Central memory CD8-positive, alpha-beta T cell (primary cell): Measurements from ENCODE around the gene RMP24.
"Not testable (repeated sequence)": the region's sequence is repeated elsewhere in the genome, so short reads cannot be mapped to it uniquely, and the experiment has no call there.

Experiments used
- ATAC-seq: fragments of 150-1000 bp; cut with Tn5 transposase; replicated peaks from 2 replicates; pipeline ENCODE4 v1.10.0; 2022; ENCODE audit warnings: mild to moderate bottlenecking, moderate FRiP score, moderate number of reproducible peaks; ENCODE audit not compliant: poor library complexity, severe bottlenecking; ENCODE audit errors: extremely low read depth
- DNase-seq, 2 donors: peaks; one replicate each; pipeline ENCODE4 v3.0.0; 2021; ENCODE audit warnings: low spot score in 2 of 2
- H3K27ac Mint-ChIP-seq: one replicate; pipeline ENCODE4 v1.8.0; 2022; ENCODE audit warnings: low read depth, mild to moderate bottlenecking, moderate library complexity, mixed read lengths
- H3K27me3 Mint-ChIP-seq: one replicate; pipeline ENCODE4 v1.8.0; 2022; ENCODE audit warnings: mixed read lengths
- H3K36me3 Mint-ChIP-seq: one replicate; pipeline ENCODE4 v1.8.0; 2022; ENCODE audit warnings: mild to moderate bottlenecking, moderate library complexity, mixed read lengths; ENCODE audit not compliant: insufficient read depth
- H3K4me1 Mint-ChIP-seq: one replicate; pipeline ENCODE4 v1.8.0; 2022; ENCODE audit warnings: mixed read lengths
- H3K4me3 Mint-ChIP-seq: one replicate; pipeline ENCODE4 v1.8.0; 2022; ENCODE audit warnings: mild to moderate bottlenecking, moderate library complexity, mixed read lengths
- H3K9me3 Mint-ChIP-seq: one replicate; pipeline ENCODE4 v1.8.0; 2022; ENCODE audit warnings: mixed read lengths

RMP24 gene

GRCh38 chr18:35942661-35943060, 29.8 kb upstream of the RMP24 start:
- H3K27ac Mint-ChIP-seq = no peak overlapping the region
- H3K9me3 Mint-ChIP-seq = no peaks in the 10 kb centered on the region
- ATAC-seq = no peak
- H3K4me3 Mint-ChIP-seq = no peak overlapping the region
- H3K4me1 Mint-ChIP-seq = no peaks in the 10 kb centered on the region
- H3K36me3 Mint-ChIP-seq = peaks cover 2% of the 10 kb centered on the region
- H3K27me3 Mint-ChIP-seq = peaks cover 11% of the 10 kb centered on the region
- DNase-seq = no peak

DNA sequence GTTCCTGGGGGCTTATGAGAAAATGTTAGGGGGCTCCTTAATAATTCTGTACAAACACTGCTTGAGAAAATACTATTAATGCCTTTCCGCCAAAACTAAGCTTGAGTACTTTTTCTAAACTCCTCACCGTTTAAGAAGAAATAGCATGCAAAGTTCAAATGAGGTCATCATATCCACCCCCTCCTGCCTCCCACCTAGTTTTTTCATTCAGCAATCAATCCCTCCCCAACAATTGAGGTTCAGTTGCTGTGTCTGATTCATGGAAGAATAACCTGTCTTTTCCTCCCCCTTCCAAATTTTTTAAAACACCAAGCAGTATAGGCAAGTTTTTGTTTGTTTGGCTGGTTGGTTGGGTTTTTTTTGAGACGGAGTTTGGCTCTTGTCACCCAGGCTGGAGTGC, 24.4 kb upstream of the RMP24 start:
- ATAC-seq (no peak), DNase-seq (no peak)
- Mint-ChIP-seq H3K27me3 (peaks cover 40% of the 10 kb centered on the region), H3K9me3 (no peaks in the 10 kb centered on the region), H3K4me1 (peaks cover 6% of the 10 kb centered on the region), H3K4me3 (no peak overlapping the region), H3K36me3 (peaks cover 2% of the 10 kb centered on the region), H3K27ac (no peak overlapping the region)

- H3K4me3 Mint-ChIP-seq = no peak overlapping the region
- no peak overlapping the region for H3K27ac Mint-ChIP-seq
- H3K4me1 Mint-ChIP-seq = peaks cover 6% of the 10 kb centered on the region
These were observed 23.4 kb upstream of the RMP24 start for GRCh38 chr18:35949090-35949489.

DNA sequence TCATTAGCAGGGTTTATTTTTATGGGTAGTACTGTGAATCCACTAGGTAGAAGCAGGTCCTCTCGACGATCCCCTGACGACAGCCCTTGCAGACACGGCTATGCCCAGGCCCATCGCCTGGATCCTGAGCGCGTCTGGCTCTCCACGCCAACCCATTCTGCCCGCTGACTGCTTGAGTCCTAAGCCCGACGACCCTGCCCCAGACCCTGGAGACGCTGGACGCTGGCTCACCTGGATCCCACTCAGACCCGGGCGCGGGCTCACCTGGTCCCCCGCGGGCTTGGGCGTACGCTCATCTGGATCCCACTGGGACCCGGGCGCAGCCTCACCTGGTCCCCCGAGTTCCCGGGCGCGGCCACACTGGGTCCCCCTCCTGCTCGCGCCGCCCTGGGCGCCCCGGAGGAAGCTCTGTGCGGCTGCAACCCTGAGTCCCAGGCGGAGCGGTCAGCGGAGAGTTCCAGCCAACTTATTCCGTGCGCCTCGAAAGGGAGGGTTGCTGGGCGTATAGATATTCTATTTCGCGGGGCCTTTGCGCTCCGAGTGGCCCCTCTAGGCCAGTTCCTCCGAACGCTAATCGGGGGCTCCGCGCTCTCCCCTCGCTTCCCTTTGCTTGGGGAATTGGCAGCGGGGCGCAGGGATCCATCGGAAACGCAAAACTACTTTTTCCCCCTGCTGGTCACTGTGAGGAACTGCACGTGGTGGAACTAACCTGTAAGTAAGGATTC, 22.4 kb upstream of the RMP24 start:
- H3K9me3 Mint-ChIP-seq = no peaks in the 10 kb centered on the region
- ATAC-seq (peak; percentile 54), DNase-seq (peak; percentile 20 to 25)
- no peak overlapping the region for H3K27ac Mint-ChIP-seq
- peak overlapping the region; percentile 79 for H3K4me3 Mint-ChIP-seq
- H3K27me3 Mint-ChIP-seq = peaks cover 55% of the 10 kb centered on the region
- H3K36me3 Mint-ChIP-seq = peaks cover 2% of the 10 kb centered on the region
- peaks cover 6% of the 10 kb centered on the region for H3K4me1 Mint-ChIP-seq

More at GRCh38 chr18:35949090-35949489, 23.4 kb upstream of the RMP24 start:
- peaks cover 2% of the 10 kb centered on the region for H3K36me3 Mint-ChIP-seq
- H3K27me3 Mint-ChIP-seq = peaks cover 50% of the 10 kb centered on the region
- DNase-seq = no peak
- H3K9me3 Mint-ChIP-seq = no peaks in the 10 kb centered on the region
- no peak for ATAC-seq

GRCh38 chr18:35950628-35950982, 21.9 kb upstream of the RMP24 start:
- no peak overlapping the region for H3K27ac Mint-ChIP-seq

DNA sequence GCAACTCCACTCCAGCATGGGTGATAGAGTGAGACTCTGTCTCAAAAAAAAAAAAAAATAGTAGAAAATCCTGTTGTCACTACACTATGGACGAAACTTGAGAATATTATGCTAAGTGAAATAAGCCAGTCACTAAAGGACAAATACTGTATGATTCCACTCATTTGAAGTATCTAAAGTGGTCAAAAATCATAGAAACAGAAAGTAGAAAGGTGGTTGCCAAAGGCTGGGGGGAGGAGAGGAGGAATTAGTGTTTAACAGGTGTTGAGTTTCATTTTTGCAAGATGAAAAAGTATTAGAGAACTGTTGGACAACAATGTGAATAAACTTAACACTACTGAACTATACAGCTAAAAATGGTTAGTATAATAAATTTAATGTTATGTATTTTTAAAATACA, 18.8 kb upstream of the RMP24 start:
- H3K4me1 Mint-ChIP-seq = peaks cover 6% of the 10 kb centered on the region
- no peak overlapping the region for H3K4me3 Mint-ChIP-seq
- H3K36me3 Mint-ChIP-seq = no peaks in the 10 kb centered on the region
- no peak overlapping the region for H3K27ac Mint-ChIP-seq
- no peak for DNase-seq
- no peak for ATAC-seq
- H3K9me3 Mint-ChIP-seq = no peaks in the 10 kb centered on the region
- H3K27me3 Mint-ChIP-seq = peaks cover 92% of the 10 kb centered on the region

More at GRCh38 chr18:35950628-35950982, 21.9 kb upstream of the RMP24 start:
- H3K27me3 Mint-ChIP-seq = peaks cover 61% of the 10 kb centered on the region
- ATAC-seq = no peak
- H3K4me3 Mint-ChIP-seq = peak overlapping the region; percentile 79
- H3K9me3 Mint-ChIP-seq = no peaks in the 10 kb centered on the region
- DNase-seq = no peak
- peaks cover 6% of the 10 kb centered on the region for H3K4me1 Mint-ChIP-seq
- H3K36me3 Mint-ChIP-seq = no peaks in the 10 kb centered on the region

GRCh38 chr18:35956226-35956625, 16.3 kb upstream of the RMP24 start:
- DNase-seq = no peak
- H3K4me3 Mint-ChIP-seq = no peak overlapping the region
- no peak for ATAC-seq
- H3K4me1 Mint-ChIP-seq = no peaks in the 10 kb centered on the region
- H3K27ac Mint-ChIP-seq = no peak overlapping the region
- peaks cover 84% of the 10 kb centered on the region for H3K27me3 Mint-ChIP-seq
- no peaks in the 10 kb centered on the region for H3K9me3 Mint-ChIP-seq
- no peaks in the 10 kb centered on the region for H3K36me3 Mint-ChIP-seq

- no peaks in the 10 kb centered on the region for H3K9me3 Mint-ChIP-seq
- H3K36me3 Mint-ChIP-seq = no peaks in the 10 kb centered on the region
- H3K4me3 Mint-ChIP-seq = no peak overlapping the region
- DNase-seq (no peak), ATAC-seq (no peak)
- H3K27me3 Mint-ChIP-seq = peaks cover 27% of the 10 kb centered on the region
- H3K27ac Mint-ChIP-seq = no peak overlapping the region
- no peaks in the 10 kb centered on the region for H3K4me1 Mint-ChIP-seq
These were observed 10.2 kb upstream of the RMP24 start for GRCh38 chr18:35962320-35962719.

DNA sequence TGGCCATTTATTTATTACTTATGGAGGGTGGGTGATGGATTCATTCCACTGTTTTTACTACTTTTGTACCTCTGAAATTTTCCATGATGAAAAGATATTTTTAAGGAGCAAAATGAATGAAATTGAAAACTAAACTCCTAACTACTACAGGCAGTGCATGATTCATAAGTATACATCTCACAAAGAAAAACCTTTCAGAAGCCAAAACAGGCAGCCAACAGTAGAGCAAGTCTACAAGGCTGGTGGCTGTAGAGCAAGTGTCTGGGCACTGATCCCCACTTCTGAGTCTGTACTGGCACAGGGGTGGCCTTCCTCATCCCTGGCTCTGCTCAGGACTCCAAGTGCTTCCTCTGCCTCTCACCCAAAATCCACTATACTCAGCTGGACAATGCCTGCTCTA, 8.2 kb upstream of the RMP24 start:
- DNase-seq (no peak), ATAC-seq (no peak)
- peaks cover 7% of the 10 kb centered on the region for H3K27me3 Mint-ChIP-seq
- H3K9me3 Mint-ChIP-seq = no peaks in the 10 kb centered on the region
- H3K36me3 Mint-ChIP-seq = no peaks in the 10 kb centered on the region
- H3K27ac Mint-ChIP-seq = no peak overlapping the region
- H3K4me1 Mint-ChIP-seq = no peaks in the 10 kb centered on the region
- no peak overlapping the region for H3K4me3 Mint-ChIP-seq

DNA sequence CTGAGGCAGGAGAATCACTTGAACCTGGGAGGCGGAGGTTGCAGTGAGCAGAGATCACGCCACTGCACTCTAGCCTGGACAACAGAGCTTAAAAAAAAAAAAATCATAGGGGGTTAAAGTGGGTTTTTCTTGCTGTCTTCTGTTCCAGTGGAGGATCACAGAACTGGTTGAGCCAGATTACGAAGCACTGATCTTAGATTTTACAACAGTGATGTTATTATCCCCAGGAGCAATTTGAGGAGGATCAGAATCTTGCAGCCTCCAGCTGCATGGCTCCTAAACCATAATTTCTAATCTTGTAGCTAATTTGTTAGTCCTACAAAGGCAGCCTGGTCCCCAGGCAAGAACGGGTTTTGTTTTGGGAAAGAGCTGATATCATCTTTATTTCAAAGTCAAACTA, 4.6 kb upstream of the RMP24 start:
- peaks cover 20% of the 10 kb centered on the region for H3K4me1 Mint-ChIP-seq
- DNase-seq, H3K4me3 Mint-ChIP-seq, ATAC-seq, H3K9me3 Mint-ChIP-seq, H3K27ac Mint-ChIP-seq, H3K27me3 Mint-ChIP-seq: not testable (repeated sequence)
- peaks cover 13% of the 10 kb centered on the region for H3K36me3 Mint-ChIP-seq

DNA sequence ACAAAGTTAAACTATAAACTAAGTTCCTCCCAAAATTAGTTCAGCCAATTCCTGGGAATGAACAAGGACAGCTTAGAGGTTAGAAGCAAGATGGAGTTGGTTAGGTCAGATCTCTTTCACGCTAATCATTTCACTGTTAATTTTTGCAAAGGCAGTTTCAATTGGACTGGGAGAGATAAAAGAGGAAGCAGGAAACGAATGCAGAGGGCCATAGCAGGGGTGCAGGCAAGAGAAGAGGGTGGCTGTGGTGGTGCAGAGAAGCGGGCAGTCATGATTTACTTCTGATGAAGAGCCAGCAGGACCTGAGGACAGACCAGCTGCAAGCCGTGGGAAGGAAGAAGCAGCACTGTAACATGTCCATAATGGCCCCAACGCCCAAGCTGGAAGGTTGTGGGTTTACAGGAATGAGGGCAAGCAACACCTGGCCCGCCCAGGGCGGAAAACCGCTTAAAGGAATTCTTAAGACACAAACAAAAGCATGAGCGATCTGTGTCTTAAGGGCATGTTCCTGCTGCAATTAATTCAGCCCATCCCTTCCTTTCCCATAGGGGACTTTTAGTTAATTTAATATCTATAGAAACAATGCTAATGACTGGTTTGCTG, 4.1 kb upstream of the RMP24 start:
- peaks cover 17% of the 10 kb centered on the region for H3K36me3 Mint-ChIP-seq
- ATAC-seq = no peak
- no peak for DNase-seq
- no peak overlapping the region for H3K27ac Mint-ChIP-seq
- H3K27me3 Mint-ChIP-seq = no peaks in the 10 kb centered on the region
- no peaks in the 10 kb centered on the region for H3K9me3 Mint-ChIP-seq
- H3K4me3 Mint-ChIP-seq = no peak overlapping the region
- H3K4me1 Mint-ChIP-seq = peaks cover 25% of the 10 kb centered on the region

GRCh38 chr18:35969676-35970075, 2.8 kb upstream of the RMP24 start:
- Mint-ChIP-seq H3K9me3 (no peaks in the 10 kb centered on the region), H3K4me3 (peak overlapping the region; percentile 96), H3K27ac (peak overlapping the region; percentile 83), H3K4me1 (peaks cover 35% of the 10 kb centered on the region), H3K27me3 (no peaks in the 10 kb centered on the region), H3K36me3 (peaks cover 17% of the 10 kb centered on the region)
- ATAC-seq (no peak), DNase-seq (no peak)

DNA sequence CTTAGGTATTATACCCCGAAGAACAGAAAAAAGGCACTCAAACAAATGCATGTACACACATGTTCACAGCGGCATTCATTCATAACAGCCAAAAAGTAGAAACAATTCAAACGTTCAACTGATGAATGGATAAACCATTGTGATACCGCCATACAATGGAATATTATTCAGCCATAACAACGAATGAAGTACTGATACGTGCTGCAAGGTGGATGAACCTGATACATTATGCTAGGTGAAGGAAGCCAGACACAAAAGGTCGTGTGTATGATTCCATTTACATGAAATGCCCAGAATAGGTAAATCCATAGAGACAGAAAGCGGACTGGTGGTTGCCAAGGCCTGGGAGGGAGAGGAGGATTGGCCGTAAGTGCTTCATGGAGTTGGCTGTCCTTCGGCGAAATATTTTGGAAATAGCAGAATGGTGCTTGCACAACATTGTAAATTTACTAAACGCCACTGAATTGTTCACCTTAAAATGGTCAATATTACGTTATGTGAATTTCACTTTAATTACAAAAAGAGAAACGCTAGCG, 750 bp upstream of the RMP24 start:
- Mint-ChIP-seq H3K4me3 (peak overlapping the region; percentile 96), H3K4me1 (peaks cover 42% of the 10 kb centered on the region), H3K27me3 (no peaks in the 10 kb centered on the region), H3K36me3 (peaks cover 30% of the 10 kb centered on the region), H3K27ac (peak overlapping the region; percentile 93), H3K9me3 (no peaks in the 10 kb centered on the region)
- ATAC-seq (no peak), DNase-seq (no peak)
